HEK293 (cell line): ENCODE data around the gene MCM5.

Source experiments
- CTCF ChIA-PET: fragments of 350-600 bp; formaldehyde crosslinking; extraction: SDS; loops from one replicate; lab custom pipeline; 2021; ENCODE audit warnings: antibody characterized with exemption; lab: Yijun Ruan, JAX
- POLR2A ChIA-PET: fragments of 300-600 bp; formaldehyde crosslinking; extraction: SDS; loops from one replicate; lab custom pipeline; 2020; ENCODE audit warnings: antibody characterized with exemption, inconsistent platforms; lab: Yijun Ruan, JAX
- H3K27ac ChIP-seq: fragments of 200-500 bp; sonication (Bioruptor generic); 2 replicates; pipeline ENCODE4 v1.5.1; 2014; ENCODE audit warnings: low read depth, low read length, control low read depth, inconsistent platforms; ENCODE audit errors: extremely low read depth
- H3K36me3 ChIP-seq, 2 experiments: fragments of 200-500 bp in 1 of 2; sonication (Bioruptor generic) in 1 of 2; 1 replicate in 1 of 2; 2 replicates in 1 of 2; pipeline ENCODE4 v1.5.1; 2014 to 2017; ENCODE audit warnings: inconsistent platforms in 2 of 2, low read length in 2 of 2; ENCODE audit not compliant: control insufficient read depth in 2 of 2, insufficient read depth in 1 of 2
- H3K4me1 ChIP-seq: fragments of 200-500 bp; sonication (Bioruptor generic); 2 replicates; pipeline ENCODE4 v1.5.1; 2014; ENCODE audit warnings: mild to moderate bottlenecking, low read length, inconsistent platforms; ENCODE audit not compliant: control insufficient read depth, insufficient read depth
- H3K4me3 ChIP-seq: 2 replicates; pipeline ENCODE4 v1.5.1; 2011; ENCODE audit warnings: low read depth, mild to moderate bottlenecking, control low read depth, low read length, moderate library complexity
- H3K9me3 ChIP-seq: fragments of 200-500 bp; sonication (Bioruptor generic); 2 replicates; pipeline ENCODE4 v1.5.1; 2014; ENCODE audit warnings: low read depth, low read length, inconsistent platforms; ENCODE audit not compliant: control insufficient read depth, insufficient read depth
- EGR2 ChIP-seq: fragments of 450-650 bp; formaldehyde crosslinking; IDR thresholded peaks from 2 replicates; pipeline ENCODE4 v1.5.1; 2016; ENCODE audit warnings: low read depth, missing biosample characterization, missing genetic modification characterization
- HOXA7 ChIP-seq: sonication (generic); formaldehyde crosslinking; IDR thresholded peaks from 2 replicates; pipeline ENCODE4 v1.8.1; 2022; ENCODE audit warnings: missing genetic modification reagents, borderline replicate concordance
- KLF8 ChIP-seq: fragments of 450-650 bp; formaldehyde crosslinking; IDR thresholded peaks from 2 replicates; pipeline ENCODE4 v1.5.1; 2016; ENCODE audit warnings: missing biosample characterization, missing genetic modification characterization
- KLF9 ChIP-seq: fragments of 450-650 bp; formaldehyde crosslinking; IDR thresholded peaks from 2 replicates; pipeline ENCODE4 v1.5.1; 2016; ENCODE audit warnings: missing biosample characterization, missing genetic modification characterization, low read depth
- WT1 ChIP-seq: fragments of 450-650 bp; formaldehyde crosslinking; IDR thresholded peaks from 2 replicates; pipeline ENCODE4 v1.5.1; 2016; ENCODE audit warnings: missing biosample characterization, missing genetic modification characterization
- ZBTB7A ChIP-seq: fragments of 450-650 bp; formaldehyde crosslinking; IDR thresholded peaks from 2 replicates; pipeline ENCODE4 v1.5.1; 2016; ENCODE audit warnings: low read depth, missing biosample characterization, missing genetic modification characterization
- ZFHX2 ChIP-seq: fragments of 450-650 bp; formaldehyde crosslinking; conservative IDR thresholded peaks from 2 replicates; pipeline ENCODE4 v1.5.1; 2016; ENCODE audit warnings: missing biosample characterization, missing genetic modification characterization
- ZNF10 ChIP-seq: fragments of 450-650 bp; formaldehyde crosslinking; IDR thresholded peaks from 2 replicates; pipeline ENCODE4 v1.5.1; 2017; ENCODE audit warnings: missing biosample characterization, missing genetic modification characterization
- ZNF114 ChIP-seq: fragments of 450-650 bp; formaldehyde crosslinking; IDR thresholded peaks from 2 replicates; pipeline ENCODE4 v1.5.0; 2017; ENCODE audit warnings: missing biosample characterization, missing genetic modification characterization
- ZNF133 ChIP-seq: fragments of 450-650 bp; formaldehyde crosslinking; IDR thresholded peaks from 2 replicates; pipeline ENCODE4 v1.5.1; 2016; ENCODE audit warnings: missing biosample characterization, missing genetic modification characterization
- ZNF239 ChIP-seq: fragments of 450-650 bp; formaldehyde crosslinking; IDR thresholded peaks from 2 replicates; pipeline ENCODE4 v1.5.1; 2016; ENCODE audit warnings: missing biosample characterization, missing genetic modification characterization
- ZNF324 ChIP-seq: fragments of 450-650 bp; formaldehyde crosslinking; IDR thresholded peaks from 2 replicates; pipeline ENCODE4 v1.5.1; 2016; ENCODE audit warnings: missing biosample characterization, missing genetic modification characterization
- ZNF350 ChIP-seq: fragments of 450-650 bp; formaldehyde crosslinking; IDR thresholded peaks from 2 replicates; pipeline ENCODE4 v1.5.0; 2017; ENCODE audit warnings: missing biosample characterization, mild to moderate bottlenecking, missing genetic modification characterization
- ZNF530 ChIP-seq: fragments of 450-650 bp; formaldehyde crosslinking; IDR thresholded peaks from 2 replicates; pipeline ENCODE4 v1.5.1; 2016; ENCODE audit warnings: low read depth, missing biosample characterization, missing genetic modification characterization
- ZNF555 ChIP-seq: fragments of 450-650 bp; formaldehyde crosslinking; conservative IDR thresholded peaks from 2 replicates; pipeline ENCODE4 v1.5.1; 2017; ENCODE audit warnings: missing biosample characterization, mild to moderate bottlenecking, missing genetic modification characterization, inconsistent platforms
- ZNF596 ChIP-seq: fragments of 450-650 bp; IDR thresholded peaks from 2 replicates; pipeline ENCODE4 v1.5.0; 2018; ENCODE audit warnings: missing biosample characterization, mild to moderate bottlenecking, missing genetic modification characterization, moderate library complexity
- ZNF658 ChIP-seq: fragments of 450-650 bp; formaldehyde crosslinking; IDR thresholded peaks from 2 replicates; pipeline ENCODE4; 2016; ENCODE audit warnings: missing biosample characterization, missing genetic modification characterization
- ZNF660 ChIP-seq: fragments of 450-650 bp; IDR thresholded peaks from 2 replicates; pipeline ENCODE4 v1.5.1; 2018; ENCODE audit warnings: missing biosample characterization, mild to moderate bottlenecking, missing genetic modification characterization
- ZNF776 ChIP-seq: fragments of 450-650 bp; formaldehyde crosslinking; IDR thresholded peaks from 2 replicates; pipeline ENCODE4 v1.5.0; 2017; ENCODE audit warnings: missing biosample characterization, missing genetic modification characterization, borderline replicate concordance
- ZNF785 ChIP-seq: fragments of 450-650 bp; formaldehyde crosslinking; IDR thresholded peaks from 2 replicates; pipeline ENCODE4 v1.5.1; 2016; ENCODE audit warnings: missing biosample characterization, missing genetic modification characterization
- ZNF792 ChIP-seq: fragments of 450-650 bp; formaldehyde crosslinking; IDR thresholded peaks from 2 replicates; pipeline ENCODE4 v1.5.1; 2016; ENCODE audit warnings: missing biosample characterization, missing genetic modification characterization
- TF ChIP-seq, protein P1 (sequence below): fragments of 450-650 bp; formaldehyde crosslinking; IDR thresholded peaks from 2 replicates; pipeline ENCODE4 v1.5.1; 2017; ENCODE audit warnings: missing biosample characterization, missing genetic modification characterization
- TF ChIP-seq, protein P2 (sequence below): fragments of 450-650 bp; formaldehyde crosslinking; IDR thresholded peaks from 2 replicates; pipeline ENCODE4 v1.5.1; 2016; ENCODE audit warnings: missing biosample characterization, missing genetic modification characterization, low read depth
- TF ChIP-seq, protein P3 (sequence below): fragments of 450-650 bp; formaldehyde crosslinking; IDR thresholded peaks from 2 replicates; pipeline ENCODE4 v1.5.1; 2017; ENCODE audit warnings: missing biosample characterization, missing genetic modification characterization

The MCM5 gene

GRCh38 chr22:35445933-35446332 is 46.0 kb downstream of the MCM5 start:
- no peak overlapping the region for H3K27ac ChIP-seq
- H3K36me3 ChIP-seq = peaks cover 0 to 32% of the 10 kb centered on the region in 2 experiments; a peak in 2 of 3 replicates
- peaks cover 7% of the 10 kb centered on the region for H3K4me1 ChIP-seq
- no peak overlapping the region for H3K4me3 ChIP-seq
- TF ChIP-seq ZNF785 (no peak), ZNF239 (tag by site-specific recombination) (no peak), KLF8 (tag by site-specific recombination) (no peak), ZNF114 (tag by site-specific recombination) (no peak), HOXA7 (CRISPR knock-in tag) (no peak), ZNF530 (tag by site-specific recombination) (no peak), ZNF658 (no peak), ZNF133 (tag by site-specific recombination) (no peak), ZBTB7A (tag by site-specific recombination) (no peak), ZNF596 (tag by site-specific recombination) (no peak), KLF9 (tag by site-specific recombination) (no peak), ZNF555 (tag by site-specific recombination) (no peak), ZNF350 (tag by site-specific recombination) (no peak), ZNF660 (tag by site-specific recombination) (no peak), ZNF792 (tag by site-specific recombination) (no peak)
- TF ChIP-seq, protein P1, sequence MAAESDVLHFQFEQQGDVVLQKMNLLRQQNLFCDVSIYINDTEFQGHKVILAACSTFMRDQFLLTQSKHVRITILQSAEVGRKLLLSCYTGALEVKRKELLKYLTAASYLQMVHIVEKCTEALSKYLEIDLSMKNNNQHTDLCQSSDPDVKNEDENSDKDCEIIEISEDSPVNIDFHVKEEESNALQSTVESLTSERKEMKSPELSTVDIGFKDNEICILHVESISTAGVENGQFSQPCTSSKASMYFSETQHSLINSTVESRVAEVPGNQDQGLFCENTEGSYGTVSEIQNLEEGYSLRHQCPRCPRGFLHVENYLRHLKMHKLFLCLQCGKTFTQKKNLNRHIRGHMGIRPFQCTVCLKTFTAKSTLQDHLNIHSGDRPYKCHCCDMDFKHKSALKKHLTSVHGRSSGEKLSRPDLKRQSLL (tag by site-specific recombination) = no peak
- TF ChIP-seq, protein P2, sequence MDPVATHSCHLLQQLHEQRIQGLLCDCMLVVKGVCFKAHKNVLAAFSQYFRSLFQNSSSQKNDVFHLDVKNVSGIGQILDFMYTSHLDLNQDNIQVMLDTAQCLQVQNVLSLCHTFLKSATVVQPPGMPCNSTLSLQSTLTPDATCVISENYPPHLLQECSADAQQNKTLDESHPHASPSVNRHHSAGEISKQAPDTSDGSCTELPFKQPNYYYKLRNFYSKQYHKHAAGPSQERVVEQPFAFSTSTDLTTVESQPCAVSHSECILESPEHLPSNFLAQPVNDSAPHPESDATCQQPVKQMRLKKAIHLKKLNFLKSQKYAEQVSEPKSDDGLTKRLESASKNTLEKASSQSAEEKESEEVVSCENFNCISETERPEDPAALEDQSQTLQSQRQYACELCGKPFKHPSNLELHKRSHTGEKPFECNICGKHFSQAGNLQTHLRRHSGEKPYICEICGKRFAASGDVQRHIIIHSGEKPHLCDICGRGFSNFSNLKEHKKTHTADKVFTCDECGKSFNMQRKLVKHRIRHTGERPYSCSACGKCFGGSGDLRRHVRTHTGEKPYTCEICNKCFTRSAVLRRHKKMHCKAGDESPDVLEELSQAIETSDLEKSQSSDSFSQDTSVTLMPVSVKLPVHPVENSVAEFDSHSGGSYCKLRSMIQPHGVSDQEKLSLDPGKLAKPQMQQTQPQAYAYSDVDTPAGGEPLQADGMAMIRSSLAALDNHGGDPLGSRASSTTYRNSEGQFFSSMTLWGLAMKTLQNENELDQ (tag by site-specific recombination) = no peak
- POLR2A ChIA-PET = interaction anchor here (0.6 kb wide), 1 partner anchor 136 kb away, joined by 4 read pairs; no protein-coding TSS in a partner anchor
- no peaks in the 10 kb centered on the region for H3K9me3 ChIP-seq
- CTCF ChIA-PET = interaction anchor here (0.6 kb wide), 2 partner anchors 10 to 689 kb away, joined by 3 read pairs; no protein-coding TSS in a partner anchor

- no peak overlapping the region for H3K27ac ChIP-seq
- peaks cover 7% of the 10 kb centered on the region for H3K4me1 ChIP-seq
- H3K4me3 ChIP-seq = no peak overlapping the region
- ChIA-PET CTCF (no interaction called here), POLR2A (no interaction called here)
- H3K9me3 ChIP-seq = no peaks in the 10 kb centered on the region
- peaks cover 0 to 35% of the 10 kb centered on the region in 2 experiments; a peak in 1 of 3 replicates for H3K36me3 ChIP-seq
- TF ChIP-seq ZNF324 (tag by site-specific recombination) (no peak), ZNF10 (tag by site-specific recombination) (no peak), ZNF239 (tag by site-specific recombination) (no peak), WT1 (tag by site-specific recombination) (no peak), ZNF776 (tag by site-specific recombination) (no peak), EGR2 (tag by site-specific recombination) (0 out of 2 replicates have a peak, but pooled peaks have one; percentile 44), ZFHX2 (tag by site-specific recombination) (peak; percentile 54)
- TF ChIP-seq, protein P3, sequence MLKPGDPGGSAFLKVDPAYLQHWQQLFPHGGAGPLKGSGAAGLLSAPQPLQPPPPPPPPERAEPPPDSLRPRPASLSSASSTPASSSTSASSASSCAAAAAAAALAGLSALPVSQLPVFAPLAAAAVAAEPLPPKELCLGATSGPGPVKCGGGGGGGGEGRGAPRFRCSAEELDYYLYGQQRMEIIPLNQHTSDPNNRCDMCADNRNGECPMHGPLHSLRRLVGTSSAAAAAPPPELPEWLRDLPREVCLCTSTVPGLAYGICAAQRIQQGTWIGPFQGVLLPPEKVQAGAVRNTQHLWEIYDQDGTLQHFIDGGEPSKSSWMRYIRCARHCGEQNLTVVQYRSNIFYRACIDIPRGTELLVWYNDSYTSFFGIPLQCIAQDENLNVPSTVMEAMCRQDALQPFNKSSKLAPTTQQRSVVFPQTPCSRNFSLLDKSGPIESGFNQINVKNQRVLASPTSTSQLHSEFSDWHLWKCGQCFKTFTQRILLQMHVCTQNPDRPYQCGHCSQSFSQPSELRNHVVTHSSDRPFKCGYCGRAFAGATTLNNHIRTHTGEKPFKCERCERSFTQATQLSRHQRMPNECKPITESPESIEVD = no peak
Measured at GRCh38 chr22:35446365-35446764, 46.4 kb downstream of the MCM5 start.
